ENCODE data around the gene AKAIN1.

Gene AKAIN1

DNA sequence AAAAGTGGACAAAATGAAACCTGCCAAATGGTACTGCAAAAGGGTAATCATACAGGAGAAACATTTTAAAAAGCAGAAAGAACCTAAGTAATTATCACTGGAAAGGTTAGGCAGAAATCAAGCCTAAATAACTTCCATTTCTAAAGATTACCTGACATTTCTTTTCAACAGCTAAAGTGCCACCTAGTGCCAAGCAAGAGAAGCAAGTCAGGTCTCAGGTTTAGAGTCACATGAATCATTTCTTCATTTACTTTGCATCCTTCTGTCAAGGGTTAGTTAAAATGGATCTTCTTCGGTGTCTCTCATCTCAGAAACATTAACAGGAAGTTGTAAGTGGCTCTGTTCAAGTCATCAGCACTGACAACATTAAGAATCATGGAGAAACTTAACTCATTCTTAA is 90.3 kb downstream of the AKAIN1 start:
- Histone ChIP-seq H3K36me3 (ENCODE audit: insufficient read depth) (no peaks in the 10 kb centered on the region), H3K9ac (no peak overlapping the region), H3K4me2 (no peak overlapping the region), H2AFZ (ENCODE audit: low read depth) (no peak overlapping the region), H3K79me2 (ENCODE audit: insufficient read depth, low read depth) (no peaks in the 10 kb centered on the region), H3K27me3 (ENCODE audit: insufficient read depth, low read depth) (no peaks in the 10 kb centered on the region), H3K4me3 (IDR thresholded peaks at IDR 0.05; ENCODE audit: insufficient read depth, low read depth, low read length) (no peak overlapping the region), H3K4me1 (ENCODE audit: low read depth, poor library complexity, severe bottlenecking) (no peaks in the 10 kb centered on the region), H4K20me1 (ENCODE audit: insufficient read depth) (no peaks in the 10 kb centered on the region), H3K27ac (no peak overlapping the region)
- TF ChIP-seq, protein P1, sequence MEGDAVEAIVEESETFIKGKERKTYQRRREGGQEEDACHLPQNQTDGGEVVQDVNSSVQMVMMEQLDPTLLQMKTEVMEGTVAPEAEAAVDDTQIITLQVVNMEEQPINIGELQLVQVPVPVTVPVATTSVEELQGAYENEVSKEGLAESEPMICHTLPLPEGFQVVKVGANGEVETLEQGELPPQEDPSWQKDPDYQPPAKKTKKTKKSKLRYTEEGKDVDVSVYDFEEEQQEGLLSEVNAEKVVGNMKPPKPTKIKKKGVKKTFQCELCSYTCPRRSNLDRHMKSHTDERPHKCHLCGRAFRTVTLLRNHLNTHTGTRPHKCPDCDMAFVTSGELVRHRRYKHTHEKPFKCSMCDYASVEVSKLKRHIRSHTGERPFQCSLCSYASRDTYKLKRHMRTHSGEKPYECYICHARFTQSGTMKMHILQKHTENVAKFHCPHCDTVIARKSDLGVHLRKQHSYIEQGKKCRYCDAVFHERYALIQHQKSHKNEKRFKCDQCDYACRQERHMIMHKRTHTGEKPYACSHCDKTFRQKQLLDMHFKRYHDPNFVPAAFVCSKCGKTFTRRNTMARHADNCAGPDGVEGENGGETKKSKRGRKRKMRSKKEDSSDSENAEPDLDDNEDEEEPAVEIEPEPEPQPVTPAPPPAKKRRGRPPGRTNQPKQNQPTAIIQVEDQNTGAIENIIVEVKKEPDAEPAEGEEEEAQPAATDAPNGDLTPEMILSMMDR (conservative IDR thresholded peaks at IDR 0.05; ENCODE audit: low read depth, low read length) = peak; percentile 22; the same call in 1 of the 2 replicates

DNA sequence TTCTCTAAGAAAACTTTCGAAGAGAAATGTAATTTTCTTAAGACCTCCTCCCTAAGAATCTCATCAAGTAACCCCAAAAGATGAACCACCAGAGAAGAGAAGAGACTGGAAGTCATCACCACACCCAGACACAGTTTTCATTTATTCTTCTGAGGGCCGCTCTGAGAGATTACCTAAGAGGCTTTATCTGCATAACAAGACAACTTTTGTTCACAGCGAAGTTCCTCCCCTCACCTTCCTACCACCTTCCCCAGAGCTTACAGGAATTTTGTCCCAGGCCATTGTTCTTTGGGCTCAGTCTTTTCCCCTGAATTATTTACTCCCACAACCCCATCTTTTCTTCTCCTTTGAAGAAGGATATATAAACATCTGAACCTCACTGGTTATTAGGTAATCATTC is 92.8 kb downstream of the AKAIN1 start:
- no peaks in the 10 kb centered on the region for H3K27me3 ChIP-seq (ENCODE audit: insufficient read depth, low read depth)
- TF ChIP-seq, protein P1 (conservative IDR thresholded peaks at IDR 0.05; ENCODE audit: low read depth, low read length) = no peak
- H3K9ac ChIP-seq = no peak overlapping the region
- H3K79me2 ChIP-seq (ENCODE audit: insufficient read depth, low read depth) = no peaks in the 10 kb centered on the region
- no peaks in the 10 kb centered on the region for H4K20me1 ChIP-seq (ENCODE audit: insufficient read depth)
- H3K4me1 ChIP-seq (ENCODE audit: low read depth, poor library complexity, severe bottlenecking) = no peaks in the 10 kb centered on the region
- H3K4me2 ChIP-seq = no peak overlapping the region
- no peak overlapping the region for H2AFZ ChIP-seq (ENCODE audit: low read depth)
- no peak overlapping the region for H3K4me3 ChIP-seq (IDR thresholded peaks at IDR 0.05; ENCODE audit: insufficient read depth, low read depth, low read length)
- no peak overlapping the region for H3K27ac ChIP-seq
- H3K36me3 ChIP-seq (ENCODE audit: insufficient read depth) = no peaks in the 10 kb centered on the region

DNA sequence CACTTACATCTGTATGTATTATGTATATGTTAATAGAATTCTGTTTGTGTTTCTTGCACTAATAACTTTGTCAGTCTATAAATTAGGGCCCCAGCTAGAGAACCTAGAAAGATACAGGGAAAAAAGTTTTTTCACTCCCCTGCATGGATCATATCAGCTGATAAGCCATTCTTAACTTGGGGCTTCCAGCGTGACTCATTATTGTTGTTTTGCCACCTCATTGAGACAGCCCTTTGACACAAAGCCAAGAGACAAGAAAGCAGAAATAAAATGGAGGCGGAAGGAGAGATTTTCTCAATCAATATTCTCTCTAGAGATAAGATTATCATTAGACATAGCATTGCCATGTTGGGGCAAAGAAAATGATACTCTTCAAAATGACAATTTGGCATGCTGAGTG is 93.4 kb downstream of the AKAIN1 start:
- Histone ChIP-seq H3K79me2 (ENCODE audit: insufficient read depth, low read depth) (no peaks in the 10 kb centered on the region), H3K36me3 (ENCODE audit: insufficient read depth) (no peaks in the 10 kb centered on the region), H3K4me3 (IDR thresholded peaks at IDR 0.05; ENCODE audit: insufficient read depth, low read depth, low read length) (no peak overlapping the region), H3K9ac (no peak overlapping the region), H4K20me1 (ENCODE audit: insufficient read depth) (no peaks in the 10 kb centered on the region), H3K27me3 (ENCODE audit: insufficient read depth, low read depth) (no peaks in the 10 kb centered on the region), H3K27ac (no peak overlapping the region), H3K4me2 (no peak overlapping the region), H3K4me1 (ENCODE audit: low read depth, poor library complexity, severe bottlenecking) (no peaks in the 10 kb centered on the region), H2AFZ (ENCODE audit: low read depth) (no peak overlapping the region)
- TF ChIP-seq, protein P1 (conservative IDR thresholded peaks at IDR 0.05; ENCODE audit: low read depth, low read length) = no peak

DNA sequence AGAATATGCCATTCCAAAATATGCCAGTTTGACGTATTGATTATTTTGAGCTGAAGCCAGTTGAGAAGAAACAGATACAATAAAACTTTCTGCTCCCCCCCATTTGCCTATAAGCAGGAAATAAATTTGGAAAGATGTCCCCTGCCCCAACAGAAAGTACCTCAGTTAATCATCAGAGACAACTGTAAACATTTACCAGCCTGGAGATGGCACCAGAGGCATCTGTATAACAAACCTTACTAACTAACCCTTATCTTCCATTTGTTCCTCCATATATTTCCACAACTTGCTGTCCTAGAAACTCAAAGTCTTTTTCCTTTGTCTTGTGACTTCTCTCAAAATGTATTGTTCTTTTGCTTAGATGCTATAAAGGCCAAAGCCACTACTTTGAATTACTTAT is 93.8 kb downstream of the AKAIN1 start:
- TF ChIP-seq, protein P1 (conservative IDR thresholded peaks at IDR 0.05; ENCODE audit: low read depth, low read length) = no peak
- no peak overlapping the region for H3K9ac ChIP-seq
- no peaks in the 10 kb centered on the region for H3K27me3 ChIP-seq (ENCODE audit: insufficient read depth, low read depth)
- no peaks in the 10 kb centered on the region for H3K36me3 ChIP-seq (ENCODE audit: insufficient read depth)
- H3K4me2 ChIP-seq = no peak overlapping the region
- H4K20me1 ChIP-seq (ENCODE audit: insufficient read depth) = no peaks in the 10 kb centered on the region
- H3K79me2 ChIP-seq (ENCODE audit: insufficient read depth, low read depth) = no peaks in the 10 kb centered on the region
- no peak overlapping the region for H2AFZ ChIP-seq (ENCODE audit: low read depth)
- H3K4me1 ChIP-seq (ENCODE audit: low read depth, poor library complexity, severe bottlenecking) = no peaks in the 10 kb centered on the region
- no peak overlapping the region for H3K4me3 ChIP-seq (IDR thresholded peaks at IDR 0.05; ENCODE audit: insufficient read depth, low read depth, low read length)
- no peak overlapping the region for H3K27ac ChIP-seq
